ENCODE measurements around the gene STARD8. TPM values are rescaled to one million over a fixed set of nuclear protein-coding genes. Genes with fewer than 3 reads are reported as not detected.
"Not testable (repeated sequence)": the region's sequence is repeated elsewhere in the genome, so short reads cannot be mapped to it uniquely, and the experiment has no call there.

Gene STARD8, protein sequence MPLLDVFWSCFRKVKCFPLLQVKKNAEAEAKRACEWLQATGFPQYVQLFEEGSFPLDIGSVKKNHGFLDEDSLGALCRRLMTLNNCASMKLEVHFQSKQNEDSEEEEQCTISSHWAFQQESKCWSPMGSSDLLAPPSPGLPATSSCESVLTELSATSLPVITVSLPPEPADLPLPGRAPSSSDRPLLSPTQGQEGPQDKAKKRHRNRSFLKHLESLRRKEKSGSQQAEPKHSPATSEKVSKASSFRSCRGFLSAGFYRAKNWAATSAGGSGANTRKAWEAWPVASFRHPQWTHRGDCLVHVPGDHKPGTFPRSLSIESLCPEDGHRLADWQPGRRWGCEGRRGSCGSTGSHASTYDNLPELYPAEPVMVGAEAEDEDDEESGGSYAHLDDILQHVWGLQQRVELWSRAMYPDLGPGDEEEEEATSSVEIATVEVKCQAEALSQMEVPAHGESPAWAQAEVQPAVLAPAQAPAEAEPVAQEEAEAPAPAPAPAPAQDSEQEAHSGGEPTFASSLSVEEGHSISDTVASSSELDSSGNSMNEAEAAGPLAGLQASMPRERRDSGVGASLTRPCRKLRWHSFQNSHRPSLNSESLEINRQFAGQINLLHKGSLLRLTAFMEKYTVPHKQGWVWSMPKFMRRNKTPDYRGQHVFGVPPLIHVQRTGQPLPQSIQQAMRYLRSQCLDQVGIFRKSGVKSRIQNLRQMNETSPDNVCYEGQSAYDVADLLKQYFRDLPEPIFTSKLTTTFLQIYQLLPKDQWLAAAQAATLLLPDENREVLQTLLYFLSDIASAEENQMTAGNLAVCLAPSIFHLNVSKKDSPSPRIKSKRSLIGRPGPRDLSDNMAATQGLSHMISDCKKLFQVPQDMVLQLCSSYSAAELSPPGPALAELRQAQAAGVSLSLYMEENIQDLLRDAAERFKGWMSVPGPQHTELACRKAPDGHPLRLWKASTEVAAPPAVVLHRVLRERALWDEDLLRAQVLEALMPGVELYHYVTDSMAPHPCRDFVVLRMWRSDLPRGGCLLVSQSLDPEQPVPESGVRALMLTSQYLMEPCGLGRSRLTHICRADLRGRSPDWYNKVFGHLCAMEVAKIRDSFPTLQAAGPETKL
- 10 to 100 TPM; 19.2 to 21.2 (median 19.5) TPM for polyA plus RNA-seq (ENCODE audit: insufficient read length in 4 of 4)

DNA sequence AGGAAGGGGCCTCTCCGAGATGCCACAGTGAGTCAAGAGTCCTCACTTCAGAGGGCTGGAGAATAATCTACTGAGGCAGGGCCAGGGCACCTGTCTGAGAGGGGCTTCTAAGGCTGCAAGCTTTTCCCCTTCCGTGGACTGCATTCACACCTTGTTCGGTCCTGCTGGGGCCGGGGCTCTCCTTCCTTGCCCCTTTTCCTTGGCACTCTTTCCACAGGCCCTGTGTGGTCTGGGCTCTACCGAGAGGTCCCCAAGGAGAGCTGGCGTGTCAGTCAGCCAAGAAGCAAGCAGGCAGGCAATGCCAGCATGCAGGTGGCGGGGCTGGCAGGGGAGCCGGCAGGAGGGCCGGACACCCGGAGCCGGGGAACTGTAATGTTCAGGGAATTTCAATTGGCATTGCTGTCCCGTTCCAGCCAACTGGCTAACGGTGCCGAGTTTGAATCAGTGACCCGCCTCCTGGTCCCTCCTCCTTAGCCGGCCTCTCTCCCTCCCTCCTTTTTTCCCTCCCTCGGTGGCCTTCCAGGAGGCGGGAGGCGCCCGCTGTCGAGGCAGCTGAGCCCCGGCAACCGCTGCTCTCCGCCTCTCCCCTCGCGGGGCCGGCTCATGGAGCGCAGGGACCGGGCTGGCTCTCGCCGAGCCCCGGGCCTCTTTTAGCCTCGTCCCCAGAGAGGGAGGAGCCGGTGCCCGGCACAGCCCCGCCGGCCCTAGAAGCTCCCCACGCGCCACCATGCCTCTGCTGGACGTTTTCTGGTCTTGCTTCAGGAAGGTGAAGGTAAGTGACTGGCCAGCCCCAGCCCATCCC is at the start of gene STARD8:
STARD8 (plus strand) TSS at position 511 of the 802 bp plus-strand sequence; CDS start at position 728, 217 bp downstream.
- no peak for DNase-seq (ENCODE audit: low read depth in 4 of 4, low spot score in 3 of 4)

DNA sequence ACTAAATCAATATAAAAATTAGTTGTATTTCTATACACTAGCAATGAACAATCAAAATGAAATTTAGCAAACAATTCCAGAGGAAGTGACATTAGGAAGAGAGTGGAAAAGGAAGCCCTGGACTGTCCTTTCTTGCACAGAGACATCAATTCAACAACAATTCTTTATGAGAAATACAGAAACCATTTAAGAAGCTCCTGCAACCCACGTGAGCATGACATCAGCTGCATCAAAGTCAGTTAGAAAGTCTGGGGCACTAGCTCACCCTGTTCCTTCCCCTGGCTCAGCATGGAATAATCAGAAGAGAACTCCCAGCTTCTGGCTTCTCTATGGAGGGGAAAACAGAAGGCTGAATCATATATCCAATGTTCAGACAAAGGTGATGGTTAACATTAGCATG is 48.6 kb upstream of the STARD8 start:
- no peak for DNase-seq (ENCODE audit: low read depth in 4 of 4, low spot score in 3 of 4)

DNA sequence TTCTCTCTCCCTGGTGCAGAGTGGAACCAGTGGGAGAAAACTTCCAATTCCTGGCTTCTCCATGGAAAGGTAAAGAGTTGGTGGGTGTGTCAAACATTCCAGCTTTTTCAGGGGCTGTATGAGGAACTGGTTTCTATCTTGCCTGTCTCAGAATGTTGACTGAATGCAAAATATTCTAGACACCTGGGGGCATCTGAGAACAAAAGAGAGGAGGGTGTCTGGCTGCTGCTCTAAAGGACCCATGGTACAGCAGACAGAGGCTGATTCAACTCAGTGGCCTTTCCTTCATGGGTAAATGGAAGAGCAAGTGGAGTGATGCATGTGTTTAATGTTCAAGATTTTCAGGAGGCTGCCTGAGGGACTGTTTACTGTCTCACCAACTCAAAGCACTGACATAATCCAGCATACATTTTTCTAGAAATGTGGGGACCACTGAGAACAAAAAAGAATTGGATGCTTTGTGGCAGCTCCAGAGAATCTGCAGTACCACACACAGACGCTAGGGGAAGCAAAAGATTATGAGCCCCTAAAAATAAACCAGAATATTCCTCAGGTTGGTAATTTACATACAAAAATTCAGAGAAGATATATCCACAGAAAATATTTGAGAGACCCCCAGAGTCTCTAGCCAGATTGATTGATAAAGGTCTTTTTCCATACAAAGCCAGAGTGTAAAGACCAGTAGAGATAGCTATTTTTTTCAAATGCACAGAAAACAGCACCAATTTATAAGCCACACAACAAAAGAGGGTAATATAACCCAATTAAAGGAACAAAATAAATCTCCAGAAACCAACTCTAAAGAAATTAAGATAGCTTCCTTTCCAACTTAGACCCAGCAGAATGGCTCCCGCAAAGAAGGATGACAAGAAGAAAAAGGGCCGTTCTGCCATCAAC is 48.0 kb upstream of the STARD8 start:
- DNase-seq (ENCODE audit: low read depth in 4 of 4, low spot score in 3 of 4): no peak

DNA sequence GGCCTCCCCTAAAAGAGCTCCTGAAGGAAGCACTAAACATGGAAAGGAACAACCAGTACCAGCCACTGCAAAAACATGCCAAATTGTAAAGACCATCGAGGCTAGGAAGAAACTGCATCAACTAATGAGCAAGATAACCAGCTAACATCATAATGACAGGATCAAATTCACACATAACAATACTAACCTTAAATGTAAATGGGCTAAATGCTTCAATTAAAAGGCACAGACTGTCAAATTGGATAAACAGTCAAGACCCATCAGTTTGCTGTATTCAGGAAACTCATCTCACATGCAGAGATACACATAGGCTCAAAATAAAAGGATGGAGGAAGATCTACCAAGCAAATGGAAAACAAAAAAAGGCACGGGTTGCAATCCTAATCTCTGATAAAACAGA is 43.2 kb upstream of the STARD8 start:
- not testable (repeated sequence) for DNase-seq (ENCODE audit: low read depth in 4 of 4, low spot score in 3 of 4)

DNA sequence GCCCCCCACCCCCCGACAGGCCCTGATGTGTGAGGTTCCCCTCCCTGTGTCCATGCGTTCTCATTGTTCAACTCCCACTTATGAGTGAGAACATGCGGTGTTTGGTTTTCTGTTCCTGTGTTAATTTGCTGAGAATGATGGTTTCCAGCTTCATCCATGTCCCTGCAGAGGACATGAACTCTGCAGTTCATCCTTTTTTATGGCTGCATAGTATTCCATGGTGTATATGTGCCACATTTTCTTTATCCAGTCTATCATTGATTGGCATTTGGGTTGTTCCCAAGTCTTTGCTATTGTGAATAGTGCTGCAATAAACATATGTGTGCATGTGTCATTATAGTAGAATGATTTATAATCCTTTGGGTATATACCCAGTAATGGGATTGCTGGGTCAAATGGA is 32.7 kb upstream of the STARD8 start:
- not testable (repeated sequence) for DNase-seq (ENCODE audit: low read depth in 4 of 4, low spot score in 3 of 4)

DNA sequence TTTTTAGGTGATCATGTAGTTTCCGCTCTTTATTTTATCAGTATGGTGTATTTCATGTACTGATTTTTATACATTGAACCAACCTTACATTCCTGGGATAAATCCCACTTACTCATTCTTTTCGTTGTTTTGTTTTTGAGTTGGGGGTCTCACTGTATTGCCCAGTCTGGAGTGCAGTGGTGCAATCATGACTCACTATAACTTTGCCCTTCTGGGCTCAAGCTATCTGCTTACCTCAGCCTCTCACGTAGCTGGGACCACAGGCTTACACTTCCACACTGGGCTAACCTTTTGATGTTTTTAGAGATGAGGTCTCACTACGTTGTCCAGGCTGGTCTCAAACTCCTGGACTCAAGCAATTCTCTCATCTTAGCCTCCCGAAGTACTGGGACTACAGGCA is 19.5 kb upstream of the STARD8 start:
- DNase-seq (ENCODE audit: low read depth in 4 of 4, low spot score in 3 of 4): no peak

DNA sequence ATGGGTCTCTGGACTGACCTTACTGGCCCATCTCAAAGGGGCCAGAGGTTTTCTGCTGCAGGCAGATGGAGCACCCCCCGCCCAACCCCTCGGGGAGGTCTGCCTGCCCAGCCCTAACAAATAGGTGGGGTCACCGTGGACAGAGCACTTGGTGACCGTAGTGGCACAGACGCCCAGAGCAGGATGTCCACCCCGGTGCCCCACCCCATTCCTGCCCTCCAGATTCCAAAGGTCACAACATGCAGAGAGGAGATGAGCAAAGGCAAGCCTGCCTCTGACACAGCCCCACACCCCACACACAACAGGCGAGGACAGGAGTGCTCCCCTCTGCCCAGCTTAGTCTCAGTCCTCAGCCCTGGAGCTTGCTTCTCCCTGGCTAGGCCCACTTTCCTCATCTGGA is 17.5 kb upstream of the STARD8 start:
- not testable (repeated sequence) for DNase-seq (ENCODE audit: low read depth in 4 of 4, low spot score in 3 of 4)

DNA sequence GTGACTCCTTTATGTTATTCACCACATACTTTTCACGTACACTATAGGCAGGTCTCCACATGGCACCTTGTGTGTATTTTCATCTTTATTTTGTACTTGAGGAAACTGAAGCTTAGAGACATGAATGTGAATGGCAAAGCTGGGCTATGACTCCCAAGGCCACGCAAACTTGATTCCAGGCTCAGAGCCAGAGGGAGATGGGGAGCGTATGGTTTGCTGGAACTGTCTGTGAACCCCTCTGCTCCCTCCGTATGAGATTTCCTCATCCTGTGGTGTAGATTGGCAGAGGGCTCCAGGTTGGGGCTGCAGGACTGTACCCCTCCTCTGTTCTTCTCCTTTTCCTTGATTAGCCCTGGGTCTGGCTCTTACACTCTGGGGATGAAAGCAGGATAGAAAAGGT is 16.1 kb upstream of the STARD8 start:
- DNase-seq (ENCODE audit: low read depth in 4 of 4, low spot score in 3 of 4): no peak

DNA sequence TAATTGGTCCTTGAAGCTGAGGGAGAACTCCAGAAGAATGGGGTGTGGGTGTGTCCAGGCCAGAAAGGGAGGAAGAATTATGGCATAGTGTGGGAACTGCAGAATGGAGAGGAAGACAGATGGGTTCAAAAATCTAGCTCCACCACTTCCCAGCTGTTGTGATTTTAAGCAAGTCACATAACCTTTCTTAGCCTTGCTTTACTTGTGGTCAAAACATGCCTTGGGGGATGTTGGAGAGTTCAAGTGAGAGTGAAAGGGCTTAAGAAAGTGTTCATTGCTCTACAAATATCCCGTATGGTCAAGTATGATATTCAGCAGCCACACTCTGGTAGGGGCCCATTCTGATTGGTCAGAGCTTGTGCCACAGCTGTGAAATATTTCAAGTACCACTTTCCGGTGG is 15.0 kb upstream of the STARD8 start:
- no peak for DNase-seq (ENCODE audit: low read depth in 4 of 4, low spot score in 3 of 4)

DNA sequence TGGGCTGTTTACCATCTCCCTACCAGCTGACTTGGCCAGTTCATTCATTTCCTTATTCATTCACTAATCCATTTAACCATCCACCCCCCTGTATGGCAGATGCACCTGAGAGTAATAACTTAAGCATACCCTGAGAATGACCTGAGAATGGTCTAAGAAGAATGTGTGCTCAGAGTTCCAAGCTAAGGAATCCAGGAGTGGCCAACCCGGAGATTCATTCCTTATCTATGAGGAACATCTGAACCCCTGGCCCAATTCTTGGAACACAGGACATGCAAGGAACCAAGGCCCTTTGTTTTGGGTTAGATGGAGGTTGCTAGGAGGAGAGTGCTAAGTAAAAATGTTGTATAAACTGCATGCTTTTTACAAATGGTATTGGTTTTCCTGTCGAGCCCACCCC is 13.5 kb upstream of the STARD8 start:
- DNase-seq (ENCODE audit: low read depth in 4 of 4, low spot score in 3 of 4): no peak

DNA sequence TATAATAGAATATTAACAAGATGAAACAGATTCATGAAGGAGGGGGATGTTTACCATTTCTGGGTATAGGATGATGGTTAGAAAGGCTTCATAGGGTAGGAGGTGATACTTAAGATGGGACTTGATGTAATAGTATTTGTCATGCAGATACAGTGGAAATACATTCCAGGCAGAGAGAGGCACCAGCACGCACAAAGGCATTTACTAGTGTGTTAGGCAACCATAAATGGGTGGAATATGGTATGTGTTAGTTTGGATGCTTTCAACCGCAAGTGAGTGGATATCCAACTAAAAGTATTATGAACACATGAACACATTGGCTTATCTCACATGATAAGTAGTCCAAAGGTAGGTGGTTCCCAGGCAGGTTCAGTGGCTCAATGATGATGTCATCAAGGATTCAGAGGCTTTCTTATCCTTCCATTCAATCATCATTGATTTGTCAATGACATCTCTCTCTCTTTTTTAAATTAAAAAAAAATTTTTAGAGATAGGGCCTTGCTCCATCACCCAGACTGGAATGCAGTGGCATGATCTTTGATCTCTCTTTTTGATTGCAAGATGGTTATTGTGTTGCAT is 12.7 kb upstream of the STARD8 start:
- DNase-seq (ENCODE audit: low read depth in 4 of 4, low spot score in 3 of 4): no peak

DNA sequence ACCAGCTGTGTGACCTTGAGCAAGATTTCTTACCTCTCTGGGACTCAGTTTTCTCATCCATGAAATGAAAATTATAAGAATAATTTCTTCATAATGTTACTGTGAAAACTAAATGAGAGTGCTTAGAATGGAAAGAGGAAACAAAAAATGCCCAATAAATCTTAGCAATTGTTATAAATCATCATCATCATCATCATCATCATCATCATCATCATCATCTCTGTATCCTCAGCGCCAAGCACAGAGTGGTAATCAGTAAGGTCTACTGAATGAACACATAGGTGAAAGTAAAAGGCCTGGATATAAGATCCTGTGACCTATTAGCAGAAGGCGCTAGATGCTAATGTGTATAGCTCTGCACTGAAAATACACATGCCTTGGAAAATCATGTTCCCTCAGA is 6.8 kb upstream of the STARD8 start:
- DNase-seq (ENCODE audit: low read depth in 4 of 4, low spot score in 3 of 4): no peak

DNA sequence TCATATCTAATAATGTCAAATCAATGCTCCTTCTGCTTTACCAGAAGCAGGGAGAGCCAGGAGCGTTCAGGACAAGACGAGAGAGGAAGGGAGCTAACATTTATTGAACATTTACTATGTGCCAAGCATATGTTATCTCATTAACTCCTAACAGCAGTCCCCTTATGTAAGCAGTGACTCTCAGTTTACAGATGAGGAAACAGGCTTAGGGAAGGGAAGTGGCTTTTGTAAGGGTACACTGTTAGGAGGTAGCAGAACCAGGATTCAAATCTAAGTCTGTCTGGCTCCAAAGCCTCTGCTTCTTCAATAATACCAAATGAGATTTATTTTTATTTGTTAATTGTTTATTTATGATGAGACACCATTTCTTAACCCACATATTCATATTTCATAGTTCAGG is 2.6 kb upstream of the STARD8 start:
- no peak for DNase-seq (ENCODE audit: low read depth in 4 of 4, low spot score in 3 of 4)

DNA sequence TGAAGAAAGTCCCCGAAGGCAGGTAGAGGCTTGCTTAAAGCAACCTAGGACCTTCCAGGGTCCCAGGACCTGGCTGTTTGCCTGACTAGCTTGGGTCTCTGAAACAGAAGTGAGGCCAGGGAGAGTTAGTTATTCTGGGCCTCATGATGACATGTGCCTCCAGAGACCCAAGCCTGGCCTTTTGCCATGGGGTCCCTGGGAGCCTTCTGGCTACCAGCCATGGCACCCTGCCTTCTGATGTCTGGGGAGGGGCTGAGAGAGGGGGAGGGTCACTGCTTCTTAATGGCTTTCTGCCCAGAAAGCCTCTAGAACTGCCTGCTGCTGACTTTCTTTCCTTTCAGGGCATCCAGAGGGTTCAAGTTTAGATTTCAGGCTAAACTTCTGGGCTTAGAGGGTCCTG is 1.0 kb upstream of the STARD8 start:
- no peak for DNase-seq (ENCODE audit: low read depth in 4 of 4, low spot score in 3 of 4)

DNA sequence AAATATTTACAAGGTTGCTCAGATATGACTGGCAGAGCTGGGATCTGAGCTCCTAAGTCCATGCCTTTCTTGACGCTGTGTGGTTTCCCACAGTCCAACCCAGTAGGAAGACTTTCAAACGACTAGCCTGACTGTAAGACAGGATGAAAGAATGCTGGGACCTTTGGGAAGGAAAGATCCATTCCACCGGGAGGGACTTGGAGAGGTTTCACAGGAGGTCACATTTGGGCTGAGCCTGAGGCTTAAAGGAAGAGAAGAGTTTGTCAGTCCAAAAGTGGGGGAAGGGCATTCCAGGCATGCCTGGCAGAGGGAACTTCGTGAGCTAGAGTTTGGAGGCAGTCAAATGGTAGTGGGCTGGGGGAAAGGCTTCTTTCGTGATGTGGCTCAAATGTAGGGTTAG is 1.5 kb downstream of the STARD8 start:
- no peak for DNase-seq (ENCODE audit: low read depth in 4 of 4, low spot score in 3 of 4)

DNA sequence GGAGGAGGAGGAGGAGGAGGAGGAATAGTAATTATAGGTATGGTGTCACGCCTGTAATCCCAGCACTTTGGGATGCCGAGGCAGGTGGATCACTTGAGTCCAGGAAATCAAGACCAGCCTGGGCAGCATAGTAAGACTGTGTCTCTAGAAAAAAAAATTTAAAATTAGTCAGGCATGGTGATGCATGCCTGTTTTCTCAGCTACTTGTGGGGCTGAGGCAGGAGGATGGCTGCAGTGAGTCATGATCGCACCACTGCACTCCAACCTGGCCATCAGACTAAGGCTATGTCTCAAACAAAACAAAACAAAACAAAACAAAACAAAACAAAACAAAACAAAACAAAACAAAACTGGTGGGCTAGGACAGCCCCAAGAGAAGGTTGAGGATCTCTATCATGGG is 3.0 kb downstream of the STARD8 start:
- DNase-seq (ENCODE audit: low read depth in 4 of 4, low spot score in 3 of 4): no peak

DNA sequence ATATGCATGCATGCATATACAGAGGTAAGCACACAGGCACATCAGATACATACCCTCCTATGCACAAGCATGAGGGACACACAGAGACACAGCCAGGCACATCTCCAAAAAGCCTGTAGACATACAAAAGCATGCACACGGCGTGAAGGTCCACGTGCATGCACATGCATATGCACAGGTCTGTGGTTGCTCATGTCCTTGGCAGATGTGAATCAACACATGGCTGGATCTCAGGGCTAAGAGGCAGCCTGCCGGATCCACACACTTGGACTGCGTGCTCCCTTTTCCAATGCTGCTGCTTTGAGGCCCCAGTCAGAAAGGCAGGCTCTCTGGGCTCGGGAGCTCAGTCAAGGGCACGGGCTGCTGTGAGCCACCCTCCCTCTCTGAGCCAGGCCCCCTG is 3.6 kb downstream of the STARD8 start:
- DNase-seq (ENCODE audit: low read depth in 4 of 4, low spot score in 3 of 4): no peak

DNA sequence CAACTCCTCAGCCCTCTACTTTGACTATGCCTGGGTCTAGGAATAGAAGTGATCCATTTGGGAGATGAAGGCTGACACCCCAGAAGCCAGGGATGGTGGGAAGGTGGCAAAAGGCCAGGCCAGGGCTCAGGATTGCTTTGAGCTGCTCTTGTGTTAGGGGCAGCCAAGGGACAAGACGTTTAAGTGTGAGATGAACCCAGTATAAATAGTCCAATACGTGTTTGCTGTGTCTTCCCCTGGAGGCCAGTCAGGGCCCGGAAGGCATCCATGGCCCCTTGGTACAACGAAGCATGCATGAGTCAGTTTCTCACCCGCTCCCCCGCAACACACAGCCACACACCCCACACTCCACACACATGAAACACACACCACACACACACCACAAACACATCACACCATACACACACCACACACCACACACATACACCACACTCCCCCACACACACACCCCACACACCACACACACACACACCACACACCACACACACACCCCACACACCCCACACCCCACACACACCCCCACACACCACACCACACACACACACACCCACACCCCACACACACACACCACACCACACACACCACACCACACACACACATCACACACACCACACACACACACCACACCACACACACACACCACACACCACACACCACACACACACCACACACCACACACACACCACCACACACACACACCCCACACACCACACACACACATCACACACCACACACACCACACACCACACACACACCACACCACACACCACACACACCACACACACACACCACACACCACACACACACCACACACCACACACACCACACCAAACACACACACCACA is 5.1 kb downstream of the STARD8 start:
- DNase-seq (ENCODE audit: low read depth in 4 of 4, low spot score in 3 of 4): no peak

Data from right renal pelvis (tissue), 4 donors.